Cortex of kidney (tissue), 1 donor: ENCODE data around the gene MTSS2.

Source experiments
- DNase-seq: peaks from one replicate; lab custom pipeline; 2025; lab: John Stamatoyannopoulos, UW

MTSS2 gene, protein sequence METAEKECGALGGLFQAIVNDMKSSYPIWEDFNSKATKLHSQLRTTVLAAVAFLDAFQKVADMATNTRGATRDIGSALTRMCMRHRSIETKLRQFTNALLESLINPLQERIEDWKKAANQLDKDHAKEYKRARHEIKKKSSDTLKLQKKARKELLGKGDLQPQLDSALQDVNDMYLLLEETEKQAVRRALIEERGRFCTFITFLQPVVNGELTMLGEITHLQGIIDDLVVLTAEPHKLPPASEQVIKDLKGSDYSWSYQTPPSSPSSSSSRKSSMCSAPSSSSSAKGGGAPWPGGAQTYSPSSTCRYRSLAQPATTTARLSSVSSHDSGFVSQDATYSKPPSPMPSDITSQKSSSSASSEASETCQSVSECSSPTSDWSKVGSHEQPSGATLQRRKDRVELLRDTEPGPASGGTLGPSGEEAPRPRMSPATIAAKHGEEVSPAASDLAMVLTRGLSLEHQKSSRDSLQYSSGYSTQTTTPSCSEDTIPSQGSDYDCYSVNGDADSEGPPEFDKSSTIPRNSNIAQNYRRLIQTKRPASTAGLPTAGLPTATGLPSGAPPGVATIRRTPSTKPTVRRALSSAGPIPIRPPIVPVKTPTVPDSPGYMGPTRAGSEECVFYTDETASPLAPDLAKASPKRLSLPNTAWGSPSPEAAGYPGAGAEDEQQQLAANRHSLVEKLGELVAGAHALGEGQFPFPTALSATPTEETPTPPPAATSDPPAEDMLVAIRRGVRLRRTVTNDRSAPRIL

DNA sequence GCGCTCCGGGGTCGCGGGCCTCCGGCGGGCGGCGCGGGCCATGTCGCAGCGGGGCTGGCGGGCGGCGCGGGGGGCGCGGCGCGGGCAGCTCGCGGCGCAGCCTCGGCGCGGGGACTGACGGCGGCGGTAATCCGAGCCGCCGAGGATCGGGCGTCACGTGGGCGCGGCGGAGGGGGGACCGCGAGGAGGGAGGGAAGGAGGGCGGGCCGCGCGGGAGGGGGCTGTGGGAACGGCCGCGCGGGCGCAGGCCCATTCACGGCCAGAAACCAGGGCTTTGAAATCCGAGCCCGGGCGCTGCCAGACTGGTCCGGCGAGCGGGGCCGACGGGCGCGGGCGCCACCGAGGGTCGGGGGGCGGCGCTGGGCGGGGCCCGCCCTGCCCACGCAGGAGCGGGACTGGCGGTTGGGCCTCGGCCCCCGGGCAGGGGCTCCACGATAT is at the start of gene MTSS2:
MTSS2 (minus strand) TSS at position 116 of the 438 bp plus-strand sequence. CDS start 262 bp downstream, outside the sequence.
- DNase-seq = no peak

GRCh38 chr16:70735141-70735979 is 49.5 kb upstream of the MTSS2 start:
- no peak for DNase-seq

GRCh38 chr16:70734522-70735095 is 48.8 kb upstream of the MTSS2 start:
- no peak for DNase-seq

- DNase-seq = no peak
Measured at GRCh38 chr16:70730944-70731343, 45.1 kb upstream of the MTSS2 start.

- no peak for DNase-seq
Measured at GRCh38 chr16:70730031-70730430, 44.2 kb upstream of the MTSS2 start.

GRCh38 chr16:70729292-70729691 is 43.4 kb upstream of the MTSS2 start:
- DNase-seq = no peak

- DNase-seq = no peak
Measured at GRCh38 chr16:70728150-70728549, 42.3 kb upstream of the MTSS2 start.

DNA sequence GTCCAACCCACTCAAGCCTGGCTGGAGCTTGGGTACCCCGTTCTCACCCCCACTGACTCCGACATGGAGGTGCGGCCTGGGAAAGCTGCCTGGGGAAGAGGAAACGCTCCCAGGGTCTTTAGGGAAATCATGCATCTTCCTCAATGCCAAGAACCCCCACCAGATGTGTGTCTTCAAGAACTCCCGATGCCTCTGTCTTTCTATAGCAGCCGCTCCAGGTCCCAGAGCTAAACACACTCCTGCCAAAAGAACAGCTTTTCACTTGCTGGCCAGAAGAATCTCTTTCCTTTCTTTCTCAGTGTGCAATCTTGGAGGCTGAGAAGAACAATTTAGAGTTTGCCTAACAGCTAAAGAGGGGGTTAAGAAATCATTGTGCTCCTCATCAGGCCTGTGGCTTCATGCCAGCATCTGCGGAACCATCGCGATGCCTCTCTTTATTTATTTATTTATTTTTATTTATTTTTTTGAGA is 41.1 kb upstream of the MTSS2 start:
- DNase-seq = no peak

DNA sequence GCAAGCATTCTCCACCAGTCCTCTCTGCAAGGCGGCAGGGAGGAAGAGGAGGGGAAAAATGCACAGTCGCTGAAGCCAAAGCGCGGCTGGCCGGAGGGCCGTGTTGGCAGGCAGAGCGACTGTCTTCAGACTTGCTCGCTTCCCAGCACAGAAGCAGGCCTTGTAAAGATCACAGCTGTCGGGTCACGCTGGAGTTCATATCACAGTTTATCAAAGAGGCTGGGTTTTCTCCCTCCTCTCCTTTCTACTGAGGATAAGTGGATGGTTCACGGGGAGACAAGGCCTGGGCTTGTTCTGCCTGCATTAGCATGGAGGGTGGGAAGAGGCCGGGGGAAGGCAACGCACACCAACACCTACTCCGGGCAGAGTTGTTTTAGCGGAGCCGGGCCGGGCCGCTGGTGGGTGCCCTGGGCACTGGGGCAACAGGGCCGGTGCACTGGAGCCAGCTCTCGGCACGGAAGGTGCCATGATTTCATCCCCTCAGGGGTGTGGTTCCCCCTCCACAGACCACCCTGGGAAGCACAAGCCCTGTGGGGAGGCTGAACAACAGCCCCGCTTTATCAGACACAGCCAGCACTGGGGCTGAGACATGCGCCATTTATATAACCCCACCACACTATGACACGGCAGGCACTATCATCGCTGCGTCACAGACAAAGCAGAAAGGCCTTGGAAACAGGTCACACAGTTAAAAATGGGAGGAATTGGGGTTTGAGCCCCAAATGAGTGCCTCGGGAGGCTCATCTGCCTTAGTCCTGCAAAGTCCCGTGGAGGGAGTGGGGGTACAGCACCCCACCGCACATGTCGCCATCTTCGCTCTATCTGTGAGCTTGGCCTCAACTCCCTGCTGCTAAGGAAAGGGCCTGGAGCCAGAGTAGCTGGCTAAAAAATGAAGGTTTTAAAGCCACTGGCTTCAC is 40.3 kb upstream of the MTSS2 start:
- no peak for DNase-seq

DNA sequence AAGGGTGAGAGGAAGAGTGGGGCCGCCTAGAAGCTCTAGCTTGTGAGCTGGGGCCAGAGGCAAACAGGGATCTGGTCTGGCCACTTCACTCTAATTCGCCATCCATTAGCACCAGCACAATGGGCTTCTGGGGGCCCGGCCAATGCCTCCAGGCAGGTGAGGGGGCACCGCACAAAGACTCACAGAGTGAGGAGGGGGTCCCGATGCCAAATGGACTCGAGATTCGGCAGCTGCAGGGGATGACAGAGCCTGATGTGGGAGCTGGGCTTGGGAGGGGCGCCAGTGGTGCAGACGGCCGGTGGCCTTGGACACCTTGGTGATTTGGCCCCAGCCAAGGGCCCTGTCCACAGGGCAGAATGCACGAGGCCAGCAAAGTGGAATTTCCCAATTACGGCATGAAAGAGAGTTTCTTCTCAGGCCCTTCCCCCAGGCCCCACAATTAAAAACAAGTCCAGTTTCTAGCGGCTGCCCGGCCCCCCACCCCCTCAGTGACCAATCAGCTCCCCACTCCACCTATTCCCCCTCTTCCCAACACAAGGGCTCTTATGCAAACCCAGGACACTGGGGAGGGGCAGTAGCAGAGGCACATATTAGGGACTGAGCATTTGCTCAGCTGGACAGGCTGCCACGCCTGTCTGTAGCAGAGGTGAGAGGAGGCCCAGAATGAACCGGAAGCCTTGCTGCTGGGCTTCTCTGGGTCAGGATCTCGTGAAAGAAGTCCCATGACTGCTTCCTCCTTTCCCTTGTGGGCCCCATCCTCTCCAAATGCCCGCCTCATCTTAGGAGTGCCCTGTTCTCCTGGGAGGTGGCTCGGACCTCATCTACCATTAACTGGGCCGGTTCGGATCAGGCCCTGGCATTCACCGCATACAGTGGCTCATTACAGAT is 39.4 kb upstream of the MTSS2 start:
- DNase-seq = no peak

- DNase-seq = no peak
Measured at GRCh38 chr16:70724146-70725023, 38.5 kb upstream of the MTSS2 start.

- DNase-seq = no peak
Measured at GRCh38 chr16:70723740-70724145, 37.9 kb upstream of the MTSS2 start.

- no peak for DNase-seq
Measured at GRCh38 chr16:70721202-70721963, 35.5 kb upstream of the MTSS2 start.

- no peak for DNase-seq
Measured at GRCh38 chr16:70720425-70721201, 34.8 kb upstream of the MTSS2 start.

- DNase-seq = no peak
Measured at GRCh38 chr16:70717065-70717464, 31.2 kb upstream of the MTSS2 start.

- DNase-seq = no peak
Measured at GRCh38 chr16:70715860-70716357, 30.1 kb upstream of the MTSS2 start.
